ENCODE results near the gene SNX32.

- no peak for TF ChIP-seq CTCF (IDR thresholded peaks at IDR 0.05)
- TF ChIP-seq POLR2A (IDR thresholded peaks at IDR 0.05; ENCODE audit: low read depth) = no peak
These were observed 32.4 kb upstream of the SNX32 start for GRCh38 chr11:65801153-65801987.
